Dedifferentiated amniotic fluid mesenchymal stem cell (primary cell): ENCODE data around the gene PCDH19.
"Not testable (repeated sequence)": the region's sequence is repeated elsewhere in the genome, so short reads cannot be mapped to it uniquely, and the experiment has no call there.

Source experiments
- DNase-seq: peaks from one replicate; pipeline ENCODE4 v3.0.0-alpha.2; 2016; ENCODE audit errors: extremely low spot score

The PCDH19 gene

GRCh38 chrX:100409610-100410590, at the start of gene PCDH19:
PCDH19 (minus strand) TSS chrX:100410273; CDS start chrX:100408597, 1,676 bp downstream.
- DNase-seq: no peak

GRCh38 chrX:100449696-100450608, 39.9 kb upstream of the PCDH19 start:
- no peak for DNase-seq

GRCh38 chrX:100447655-100448397, 37.8 kb upstream of the PCDH19 start:
- DNase-seq: no peak

- no peak for DNase-seq
Measured at GRCh38 chrX:100445593-100445992, 35.5 kb upstream of the PCDH19 start.

GRCh38 chrX:100441321-100441720, 31.2 kb upstream of the PCDH19 start:
- DNase-seq: not testable (repeated sequence)

- DNase-seq: no peak
Measured at GRCh38 chrX:100440006-100440405, 29.9 kb upstream of the PCDH19 start.

GRCh38 chrX:100435726-100436125, 25.7 kb upstream of the PCDH19 start:
- DNase-seq: no peak

- no peak for DNase-seq
Measured at GRCh38 chrX:100424012-100424411, 13.9 kb upstream of the PCDH19 start.

GRCh38 chrX:100418556-100418955, 8.5 kb upstream of the PCDH19 start:
- no peak for DNase-seq

GRCh38 chrX:100417681-100418080, 7.6 kb upstream of the PCDH19 start:
- no peak for DNase-seq

GRCh38 chrX:100413229-100413628, 3.2 kb upstream of the PCDH19 start:
- DNase-seq: peak; percentile 33

GRCh38 chrX:100411802-100412715, 2.0 kb upstream of the PCDH19 start:
- no peak for DNase-seq

GRCh38 chrX:100410901-100411801, 1.1 kb upstream of the PCDH19 start:
- no peak for DNase-seq

GRCh38 chrX:100408713-100409609, 1.1 kb downstream of the PCDH19 start:
- no peak for DNase-seq

- DNase-seq: no peak
Measured at GRCh38 chrX:100407784-100408712, 2.0 kb downstream of the PCDH19 start.

GRCh38 chrX:100407147-100407783, 2.8 kb downstream of the PCDH19 start:
- no peak for DNase-seq

- DNase-seq: no peak
Measured at GRCh38 chrX:100405424-100405823, 4.6 kb downstream of the PCDH19 start.
